T-helper 1 cell treated with Interleukin-12 subunit alpha and Interleukin-12 subunit beta and Interleukin-4 antibody, amounts not matched to agents 30 μg/mL and 1 μg/mL, for 36 hours (primary cell): ENCODE results near the gene EML1.

ENCODE experiments used
- H3K27ac Mint-ChIP-seq: one replicate; pipeline ENCODE4 v1.8.0; 2021; ENCODE audit warnings: mild to moderate bottlenecking, mixed read lengths
- H3K27me3 Mint-ChIP-seq: one replicate; pipeline ENCODE4 v1.8.0; 2021; ENCODE audit warnings: low read depth, mixed read lengths
- H3K36me3 Mint-ChIP-seq: one replicate; pipeline ENCODE4 v1.8.0; 2021; ENCODE audit warnings: low read depth, mixed read lengths
- H3K4me1 Mint-ChIP-seq: one replicate; pipeline ENCODE4 v1.8.0; 2021; ENCODE audit warnings: low read depth, mixed read lengths
- H3K4me3 Mint-ChIP-seq: one replicate; pipeline ENCODE4 v1.8.0; 2021; ENCODE audit warnings: mild to moderate bottlenecking, moderate library complexity, mixed read lengths
- H3K9me3 Mint-ChIP-seq: one replicate; pipeline ENCODE4 v1.8.0; 2021; ENCODE audit warnings: mixed read lengths

EML1 gene

GRCh38 chr14:99971087-99971940 lies 178.1 kb downstream of the EML1 start:
- Mint-ChIP-seq H3K9me3 (no peaks in the 10 kb centered on the region), H3K36me3 (no peaks in the 10 kb centered on the region), H3K4me3 (peak overlapping the region; percentile 73), H3K27ac (no peak overlapping the region), H3K4me1 (peaks cover 14% of the 10 kb centered on the region), H3K27me3 (peaks cover 43% of the 10 kb centered on the region)

GRCh38 chr14:99971941-99972747 lies 178.9 kb downstream of the EML1 start:
- peaks cover 46% of the 10 kb centered on the region for H3K27me3 Mint-ChIP-seq
- H3K9me3 Mint-ChIP-seq, result no peaks in the 10 kb centered on the region
- H3K4me1 Mint-ChIP-seq, result peaks cover 14% of the 10 kb centered on the region
- H3K4me3 Mint-ChIP-seq, result peak overlapping the region; percentile 94
- H3K36me3 Mint-ChIP-seq, result no peaks in the 10 kb centered on the region
- peak overlapping the region; percentile 82 for H3K27ac Mint-ChIP-seq

- Mint-ChIP-seq H3K9me3 (no peaks in the 10 kb centered on the region), H3K4me3 (peak overlapping the region; percentile 94), H3K27me3 (peaks cover 42% of the 10 kb centered on the region), H3K4me1 (peaks cover 14% of the 10 kb centered on the region), H3K36me3 (no peaks in the 10 kb centered on the region), H3K27ac (peak overlapping the region; percentile 82)
These were observed 179.7 kb downstream of the EML1 start for GRCh38 chr14:99972748-99973466.

GRCh38 chr14:99975190-99975589 lies 182.0 kb downstream of the EML1 start:
- Mint-ChIP-seq H3K9me3 (no peaks in the 10 kb centered on the region), H3K4me1 (peaks cover 14% of the 10 kb centered on the region), H3K27ac (no peak overlapping the region), H3K36me3 (no peaks in the 10 kb centered on the region), H3K27me3 (peaks cover 20% of the 10 kb centered on the region), H3K4me3 (no peak overlapping the region)

- peaks cover 12% of the 10 kb centered on the region for H3K4me1 Mint-ChIP-seq
- peaks cover 13% of the 10 kb centered on the region for H3K27me3 Mint-ChIP-seq
- H3K4me3 Mint-ChIP-seq, result no peak overlapping the region
- no peak overlapping the region for H3K27ac Mint-ChIP-seq
- H3K9me3 Mint-ChIP-seq, result no peaks in the 10 kb centered on the region
- H3K36me3 Mint-ChIP-seq, result no peaks in the 10 kb centered on the region
These were observed 182.8 kb downstream of the EML1 start for GRCh38 chr14:99976021-99976420.

- Mint-ChIP-seq H3K27me3 (peaks cover 13% of the 10 kb centered on the region), H3K4me1 (peaks cover 12% of the 10 kb centered on the region), H3K36me3 (no peaks in the 10 kb centered on the region), H3K4me3 (no peak overlapping the region), H3K9me3 (no peaks in the 10 kb centered on the region), H3K27ac (no peak overlapping the region)
These were observed 183.5 kb downstream of the EML1 start for GRCh38 chr14:99976681-99977080.

DNA sequence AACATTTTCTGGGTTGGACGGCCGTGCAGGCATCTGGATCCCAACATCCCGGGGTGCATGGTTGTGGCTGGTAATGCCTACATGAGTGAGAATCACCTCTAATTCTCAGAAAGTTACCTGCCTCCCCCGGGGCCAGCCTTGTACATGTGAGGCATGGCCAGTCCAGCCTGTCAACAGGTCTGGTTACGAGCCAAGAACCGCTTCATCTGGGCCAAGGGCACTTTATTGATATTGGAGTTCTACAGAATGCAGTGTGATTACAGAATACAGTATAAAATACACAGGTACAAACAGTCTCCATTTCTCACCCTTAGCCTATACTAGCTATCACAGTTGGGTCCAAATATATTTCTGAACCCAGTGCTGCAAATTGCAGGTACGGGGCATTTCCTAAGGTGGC lies 187.1 kb downstream of the EML1 start:
- Mint-ChIP-seq H3K9me3 (no peaks in the 10 kb centered on the region), H3K4me3 (no peak overlapping the region)

DNA sequence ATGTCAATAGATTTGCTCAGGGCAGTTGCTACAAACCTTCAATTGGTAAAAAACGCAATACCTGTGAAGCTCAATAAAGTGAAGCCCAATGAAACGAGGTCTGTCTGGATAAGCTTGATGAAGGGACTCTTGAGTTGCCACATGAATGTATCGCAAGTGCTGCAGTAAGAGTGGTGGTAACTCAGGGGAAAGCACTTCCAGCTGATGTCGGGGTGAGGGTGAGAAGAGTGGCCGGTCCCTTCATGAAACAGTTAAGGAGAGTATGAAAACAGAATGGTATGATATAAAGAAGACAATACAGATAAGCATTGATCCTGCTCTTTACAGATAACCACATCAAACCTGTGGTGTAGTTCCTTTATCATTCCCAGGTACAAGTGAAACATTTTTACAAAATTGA lies 188.6 kb downstream of the EML1 start:
- peaks cover 4% of the 10 kb centered on the region for H3K9me3 Mint-ChIP-seq
- no peak overlapping the region for H3K27ac Mint-ChIP-seq
- peaks cover 10% of the 10 kb centered on the region for H3K4me1 Mint-ChIP-seq
- H3K4me3 Mint-ChIP-seq, result no peak overlapping the region
- peaks cover 3% of the 10 kb centered on the region for H3K27me3 Mint-ChIP-seq
- peaks cover 2% of the 10 kb centered on the region for H3K36me3 Mint-ChIP-seq

More for the DNA sequence above, 187.1 kb downstream of the EML1 start:
- Mint-ChIP-seq H3K27me3 (peaks cover 4% of the 10 kb centered on the region), H3K4me1 (peaks cover 10% of the 10 kb centered on the region), H3K27ac (no peak overlapping the region), H3K36me3 (no peaks in the 10 kb centered on the region)

- peaks cover 2% of the 10 kb centered on the region for H3K36me3 Mint-ChIP-seq
- peaks cover 3% of the 10 kb centered on the region for H3K27me3 Mint-ChIP-seq
- peaks cover 10% of the 10 kb centered on the region for H3K4me1 Mint-ChIP-seq
- H3K9me3 Mint-ChIP-seq, result peaks cover 4% of the 10 kb centered on the region
- H3K4me3 Mint-ChIP-seq, result no peak overlapping the region
- H3K27ac Mint-ChIP-seq, result no peak overlapping the region
These were observed 189.5 kb downstream of the EML1 start for GRCh38 chr14:99982537-99983250.

- Mint-ChIP-seq H3K9me3 (peaks cover 4% of the 10 kb centered on the region), H3K27ac (no peak overlapping the region), H3K4me1 (peaks cover 10% of the 10 kb centered on the region), H3K4me3 (no peak overlapping the region), H3K36me3 (peaks cover 2% of the 10 kb centered on the region), H3K27me3 (peaks cover 3% of the 10 kb centered on the region)
These were observed 190.2 kb downstream of the EML1 start for GRCh38 chr14:99983251-99984015.

DNA sequence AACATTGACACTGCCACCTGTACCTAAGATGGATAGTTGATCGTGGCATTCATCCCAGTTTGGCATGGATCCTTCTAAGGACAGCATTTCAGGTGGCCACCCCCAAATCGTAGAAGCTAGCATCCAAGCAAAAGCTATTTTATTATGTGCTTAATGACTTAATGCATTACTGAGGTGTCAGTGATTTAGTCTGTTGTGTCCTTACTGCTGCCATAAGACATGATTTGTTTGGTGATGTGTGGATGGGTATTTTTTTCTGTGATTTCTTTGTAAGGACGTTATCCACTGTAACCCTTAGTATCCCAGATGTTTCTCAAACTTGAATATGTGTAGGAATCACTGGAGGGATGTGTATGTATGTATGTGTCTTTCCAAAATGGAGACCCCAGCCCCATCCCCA lies 190.8 kb downstream of the EML1 start:
- Mint-ChIP-seq H3K36me3 (peaks cover 2% of the 10 kb centered on the region), H3K4me1 (peaks cover 10% of the 10 kb centered on the region), H3K27ac (no peak overlapping the region)

DNA sequence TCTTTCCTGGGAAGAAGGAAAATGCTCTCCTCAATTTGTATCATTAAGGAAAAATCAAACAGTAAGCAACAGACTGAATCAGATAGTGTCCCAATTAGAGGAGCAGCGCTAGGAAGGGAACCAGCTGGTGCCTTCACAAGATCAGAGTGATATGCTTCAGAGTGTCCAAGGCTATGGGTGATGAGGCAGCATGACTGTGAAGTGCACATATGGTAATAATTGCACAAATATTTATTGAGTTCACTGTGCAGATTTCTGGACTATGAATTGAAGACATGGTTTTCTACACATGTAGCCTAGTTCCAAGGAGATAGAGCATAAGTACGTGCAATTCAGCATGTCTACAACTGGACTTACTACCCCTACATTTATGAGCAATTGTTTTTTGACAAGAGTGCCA lies 193.2 kb downstream of the EML1 start:
- Mint-ChIP-seq H3K9me3 (peaks cover 4% of the 10 kb centered on the region), H3K36me3 (peaks cover 2% of the 10 kb centered on the region), H3K4me1 (peaks cover 10% of the 10 kb centered on the region), H3K27ac (no peak overlapping the region), H3K4me3 (no peak overlapping the region), H3K27me3 (peaks cover 7% of the 10 kb centered on the region)

More for the DNA sequence above, 190.8 kb downstream of the EML1 start:
- Mint-ChIP-seq H3K9me3 (peaks cover 4% of the 10 kb centered on the region), H3K27me3 (peaks cover 3% of the 10 kb centered on the region), H3K4me3 (no peak overlapping the region)

- H3K36me3 Mint-ChIP-seq, result peaks cover 2% of the 10 kb centered on the region
- H3K27me3 Mint-ChIP-seq, result peaks cover 16% of the 10 kb centered on the region
- H3K4me1 Mint-ChIP-seq, result no peaks in the 10 kb centered on the region
- H3K4me3 Mint-ChIP-seq, result no peak overlapping the region
- no peak overlapping the region for H3K27ac Mint-ChIP-seq
- H3K9me3 Mint-ChIP-seq, result peaks cover 4% of the 10 kb centered on the region
These were observed 195.8 kb downstream of the EML1 start for GRCh38 chr14:99989032-99989431.
